ENCODE measurements around the gene SULT4A1. TPM values are rescaled to one million over a fixed set of nuclear protein-coding genes. Genes with fewer than 3 reads are reported as not detected.

The SULT4A1 gene, protein sequence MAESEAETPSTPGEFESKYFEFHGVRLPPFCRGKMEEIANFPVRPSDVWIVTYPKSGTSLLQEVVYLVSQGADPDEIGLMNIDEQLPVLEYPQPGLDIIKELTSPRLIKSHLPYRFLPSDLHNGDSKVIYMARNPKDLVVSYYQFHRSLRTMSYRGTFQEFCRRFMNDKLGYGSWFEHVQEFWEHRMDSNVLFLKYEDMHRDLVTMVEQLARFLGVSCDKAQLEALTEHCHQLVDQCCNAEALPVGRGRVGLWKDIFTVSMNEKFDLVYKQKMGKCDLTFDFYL
- total RNA-seq (2022; extraction: Qiagen RNA extraction; ENCODE audit: low read depth) = not detected in 5 replicates

DNA sequence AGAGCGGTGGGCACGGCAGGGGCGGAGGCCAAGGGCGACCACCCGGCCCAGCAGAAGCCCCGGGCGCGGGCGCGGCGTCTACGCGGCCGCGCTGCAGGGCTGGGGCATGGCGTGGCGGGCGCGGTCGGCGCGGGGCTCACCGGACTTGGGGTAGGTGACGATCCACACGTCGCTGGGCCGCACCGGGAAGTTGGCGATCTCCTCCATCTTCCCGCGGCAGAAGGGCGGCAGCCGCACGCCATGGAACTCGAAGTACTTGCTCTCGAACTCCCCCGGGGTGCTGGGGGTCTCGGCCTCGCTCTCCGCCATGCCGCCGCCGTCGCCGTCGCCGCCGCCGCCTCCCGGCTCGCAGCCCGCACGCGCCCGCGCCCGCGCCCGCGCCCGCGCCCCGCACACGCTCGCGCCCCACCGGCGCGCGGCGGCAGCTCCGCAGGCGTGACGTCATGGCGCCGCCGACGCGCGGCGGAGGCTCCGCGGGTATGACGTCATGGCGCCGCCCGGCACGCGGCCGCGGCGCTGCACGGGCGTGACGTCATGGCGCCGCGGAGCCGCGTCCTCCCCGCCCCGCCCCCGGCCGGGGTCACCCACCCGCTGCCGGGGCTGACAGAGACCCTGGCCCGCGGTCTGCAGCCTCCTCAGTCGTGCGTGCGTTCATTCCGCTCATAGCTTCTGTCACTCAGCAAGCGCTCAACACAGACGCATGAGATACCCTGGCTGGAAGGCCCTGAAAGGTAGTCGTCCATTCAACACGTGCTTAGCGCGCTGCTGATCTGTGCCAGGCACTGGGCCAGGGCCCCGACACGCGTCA is at the start of gene SULT4A1:
SULT4A1 (minus strand) TSS at position 440 of the 808 bp plus-strand sequence; CDS start at position 309, 131 bp downstream.

DNA sequence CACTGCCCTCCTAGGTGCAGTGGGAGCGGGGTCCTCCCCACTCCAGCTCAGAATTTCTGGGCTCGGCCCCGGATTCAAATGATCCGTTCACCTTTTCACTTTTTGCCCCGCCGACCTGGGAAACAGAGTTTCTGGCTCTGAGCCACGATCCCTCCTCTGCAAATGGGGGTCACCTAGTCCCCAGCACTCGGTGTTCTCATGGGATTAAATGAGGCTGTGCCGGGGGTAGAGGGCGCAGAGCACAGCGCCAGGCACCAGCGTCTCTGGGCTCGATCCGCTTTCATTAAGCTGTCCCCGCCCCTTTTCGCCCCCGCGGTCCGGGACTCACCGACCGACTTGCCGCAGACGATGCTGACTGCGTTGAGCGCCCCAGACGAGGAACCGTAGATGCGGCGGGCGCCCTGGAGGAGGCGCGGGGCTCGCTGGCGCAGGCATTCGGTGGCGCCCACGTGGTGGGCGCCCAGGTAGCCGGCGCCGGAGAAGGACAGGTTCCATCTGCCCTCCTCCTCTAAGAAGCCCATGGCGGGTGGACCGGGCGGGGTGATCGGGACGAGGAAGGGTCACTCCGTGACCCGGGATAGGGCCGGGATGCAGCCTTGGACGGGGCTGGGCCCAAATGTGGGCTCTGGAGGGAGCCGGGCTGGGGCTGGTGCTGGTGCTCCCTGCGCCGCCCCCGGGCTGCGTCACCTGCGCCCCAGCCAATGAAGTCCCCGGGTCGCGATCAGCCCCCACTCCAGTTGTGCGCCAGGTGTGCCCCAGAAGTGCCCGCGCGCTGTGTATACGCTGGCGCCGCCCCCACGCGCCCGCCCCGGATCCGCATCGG is 29.3 kb upstream of the SULT4A1 start, which contains the start of gene PNPLA5:
PNPLA5 (minus strand) TSS at position 654 of the 823 bp plus-strand sequence; CDS start at position 521, 133 bp downstream.

DNA sequence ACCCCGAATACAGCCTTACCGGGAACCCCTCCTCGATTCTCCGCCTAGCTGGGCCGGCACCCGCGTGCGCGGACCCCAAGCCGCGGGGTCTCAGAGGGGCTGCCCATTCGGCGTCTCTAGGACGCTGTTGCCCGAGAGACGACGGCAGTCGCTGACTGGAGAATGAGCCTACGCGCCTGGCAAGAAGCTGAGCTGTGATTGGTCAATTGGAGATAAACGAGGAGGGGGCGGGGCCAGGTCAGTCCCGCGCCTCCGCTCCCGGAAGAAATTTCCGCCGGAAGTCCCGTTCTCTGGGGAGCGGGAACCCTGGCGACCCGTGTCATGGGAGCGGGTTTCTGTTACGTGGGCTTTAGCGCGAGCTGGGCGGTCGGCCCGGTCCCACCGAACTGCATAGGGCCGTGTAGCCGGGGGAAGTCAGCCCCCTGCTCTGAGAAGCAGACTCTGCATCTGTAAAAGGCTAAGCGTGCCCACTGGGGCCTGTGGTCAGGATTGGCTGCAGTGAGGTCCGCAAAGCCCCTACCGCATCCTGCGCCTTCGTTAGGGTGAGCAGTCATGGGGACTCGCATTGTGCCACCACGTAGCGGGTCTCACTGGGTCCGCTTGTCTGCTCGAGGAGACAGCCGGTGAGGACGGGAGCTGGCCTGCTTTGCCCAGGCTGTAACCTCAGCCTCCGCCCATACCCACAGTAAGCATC is 50.0 kb downstream of the SULT4A1 start, which contains the start of gene EFCAB6:
EFCAB6 (minus strand) TSS at position 157 of the 694 bp plus-strand sequence. CDS start 29,987 bp downstream, outside the sequence.

Other genes with a start within 250 kb of the SULT4A1 start
- 0.34 to 1.1 TPM (median 0.45 TPM) in 5 replicates for gene EFCAB6, start 50.2 kb downstream of the SULT4A1 start, total RNA-seq (2022; extraction: Qiagen RNA extraction; ENCODE audit: low read depth)
- gene PNPLA5, start 29.5 kb upstream of the SULT4A1 start, total RNA-seq (2022; extraction: Qiagen RNA extraction; ENCODE audit: low read depth) = not detected in 5 replicates
- gene PNPLA3, start 61.3 kb upstream of the SULT4A1 start, total RNA-seq (2022; extraction: Qiagen RNA extraction; ENCODE audit: low read depth) = 0.52 to 1.7 TPM (median 1.3 TPM) in 5 replicates
- gene SAMM50, start 92.9 kb upstream of the SULT4A1 start, total RNA-seq (2022; extraction: Qiagen RNA extraction; ENCODE audit: low read depth) = 41.1 to 48.9 TPM (median 46.7 TPM) in 5 replicates
- gene PARVB, start 161.8 kb upstream of the SULT4A1 start, total RNA-seq (2022; extraction: Qiagen RNA extraction; ENCODE audit: low read depth) = 32.2 to 42.7 TPM (median 38.5 TPM) in 5 replicates